Left forelimb (tissue), 1 donor: ENCODE results near the gene CREB3.

Source experiments
- DNase-seq: peaks from one replicate; pipeline ENCODE4 v3.0.0-alpha.2; 2018; ENCODE audit warnings: low spot score

CREB3 gene

GRCh38 chr9:35732185-35732799 is at the start of gene CREB3, which contains the start of gene TLN1:
Gene CREB3, plus strand, starts transcription at chr9:35732666. Its CDS starts 107 bp downstream, at chr9:35732773.
Gene TLN1, minus strand, starts transcription at chr9:35732195. Its CDS starts 6,501 bp downstream, at chr9:35725694.
- DNase-seq: peak; percentile 97

- DNase-seq: no peak
Observed at GRCh38 chr9:35683323-35683722, 49.1 kb upstream of the CREB3 start.

- no peak for DNase-seq
Observed at GRCh38 chr9:35684921-35685320, 47.5 kb upstream of the CREB3 start.

GRCh38 chr9:35685506-35685905 is 47.0 kb upstream of the CREB3 start:
- DNase-seq: no peak

- DNase-seq: no peak
Observed at GRCh38 chr9:35686222-35687203, 46.0 kb upstream of the CREB3 start.

GRCh38 chr9:35687306-35687705 is 45.2 kb upstream of the CREB3 start:
- no peak for DNase-seq

GRCh38 chr9:35687972-35688557 is 44.4 kb upstream of the CREB3 start:
- DNase-seq: no peak

- no peak for DNase-seq
Observed at GRCh38 chr9:35688558-35689541, 43.6 kb upstream of the CREB3 start.

GRCh38 chr9:35689542-35690293 is 42.7 kb upstream of the CREB3 start, which contains the start of gene TPM2:
Gene TPM2, minus strand, starts transcription at chr9:35689925. Its CDS starts 108 bp downstream, at chr9:35689817.
- peak; percentile 87 for DNase-seq

GRCh38 chr9:35690294-35690613 is 42.2 kb upstream of the CREB3 start:
- no peak for DNase-seq

- peak; percentile 87 for DNase-seq
Observed at GRCh38 chr9:35690614-35691333, 41.7 kb upstream of the CREB3 start.

- no peak for DNase-seq
Observed at GRCh38 chr9:35691334-35691650, 41.2 kb upstream of the CREB3 start.

GRCh38 chr9:35691757-35692301 is 40.6 kb upstream of the CREB3 start:
- DNase-seq: no peak

GRCh38 chr9:35695943-35696401 is 36.5 kb upstream of the CREB3 start:
- DNase-seq: no peak

- no peak for DNase-seq
Observed at GRCh38 chr9:35696520-35697215, 35.8 kb upstream of the CREB3 start.

- DNase-seq: no peak
Observed at GRCh38 chr9:35697486-35697885, 35.0 kb upstream of the CREB3 start.

- DNase-seq: no peak
Observed at GRCh38 chr9:35698231-35698630, 34.2 kb upstream of the CREB3 start.

- no peak for DNase-seq
Observed at GRCh38 chr9:35700031-35700430, 32.4 kb upstream of the CREB3 start.

GRCh38 chr9:35700942-35701341 is 31.5 kb upstream of the CREB3 start:
- DNase-seq: no peak
